NCI-H524 treated with DMSO at 0.1 percent for 48 hours (cell line): Measurements from ENCODE around the gene GDNF.
"Not testable (repeated sequence)": the region's sequence is repeated elsewhere in the genome, so short reads cannot be mapped to it uniquely, and the experiment has no call there.

Source experiments
- DNase-seq: peaks from one replicate; lab custom pipeline; 2025; lab: John Stamatoyannopoulos, UW

The GDNF gene

GRCh38 chr5:37816883-37817282, 23.0 kb downstream of the GDNF start:
- peak; percentile 68 for DNase-seq

- DNase-seq = no peak
Observed at GRCh38 chr5:37816331-37816730, 23.5 kb downstream of the GDNF start.

GRCh38 chr5:37815913-37816312, 23.9 kb downstream of the GDNF start:
- no peak for DNase-seq

DNA sequence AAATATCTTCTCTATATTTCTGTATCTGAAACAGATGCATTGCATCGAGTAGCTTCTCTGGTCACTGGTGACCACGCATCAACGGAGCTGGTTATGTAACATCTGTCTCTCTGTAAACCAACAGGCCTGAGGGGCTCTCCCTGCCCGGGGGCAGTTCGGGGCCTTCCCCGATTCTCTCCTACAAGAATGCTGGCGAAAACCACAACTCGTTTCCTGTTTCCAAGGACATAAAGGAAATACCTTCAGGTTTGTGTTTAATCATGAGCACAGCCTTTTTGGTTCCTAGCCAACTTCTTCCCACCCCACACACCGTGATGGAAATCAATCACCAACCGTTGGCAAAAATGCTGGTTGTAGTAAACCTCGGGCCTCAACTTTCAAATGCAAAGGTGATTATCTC, 25.1 kb downstream of the GDNF start:
- DNase-seq = no peak

DNA sequence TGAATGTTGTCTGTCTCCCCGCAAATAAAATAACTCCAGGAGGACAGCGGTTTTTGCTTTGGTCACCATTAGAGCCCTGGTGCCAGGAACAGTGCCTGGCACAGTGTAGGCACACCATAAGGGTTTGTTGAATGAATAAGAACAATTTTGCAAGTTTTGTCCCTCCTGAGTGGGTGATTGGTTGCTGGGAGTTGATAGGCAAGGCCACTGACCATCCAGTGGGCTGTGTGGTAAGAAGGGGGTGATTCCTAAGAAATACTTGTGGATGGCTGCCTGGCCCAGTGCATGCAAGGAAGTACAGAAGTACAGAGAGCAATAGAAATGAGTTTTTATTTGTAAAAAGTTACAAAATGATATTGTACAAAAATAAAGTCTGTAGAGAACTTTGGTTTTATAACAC, 27.5 kb downstream of the GDNF start:
- no peak for DNase-seq

DNA sequence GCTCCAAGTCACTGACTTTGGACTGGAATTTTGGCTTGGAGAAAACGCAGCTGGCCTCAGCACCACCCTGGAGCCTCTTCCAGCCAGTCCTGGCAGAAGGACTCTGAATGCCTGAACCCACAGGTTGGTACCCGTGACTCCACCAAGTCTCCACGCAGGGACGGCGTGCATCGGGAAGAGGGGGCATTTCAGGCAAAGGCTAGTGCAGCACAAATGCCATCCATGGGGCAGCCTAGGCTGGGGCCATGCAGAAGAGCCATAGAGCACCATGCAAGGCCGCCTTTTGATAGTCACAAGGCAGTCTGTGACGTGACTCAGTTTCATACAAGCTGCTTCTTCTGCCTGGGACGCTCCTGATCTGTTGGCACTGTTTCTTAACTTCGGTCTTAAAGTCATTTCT, 28.0 kb downstream of the GDNF start:
- DNase-seq = no peak

- no peak for DNase-seq
Observed at GRCh38 chr5:37810311-37810710, 29.5 kb downstream of the GDNF start.

DNA sequence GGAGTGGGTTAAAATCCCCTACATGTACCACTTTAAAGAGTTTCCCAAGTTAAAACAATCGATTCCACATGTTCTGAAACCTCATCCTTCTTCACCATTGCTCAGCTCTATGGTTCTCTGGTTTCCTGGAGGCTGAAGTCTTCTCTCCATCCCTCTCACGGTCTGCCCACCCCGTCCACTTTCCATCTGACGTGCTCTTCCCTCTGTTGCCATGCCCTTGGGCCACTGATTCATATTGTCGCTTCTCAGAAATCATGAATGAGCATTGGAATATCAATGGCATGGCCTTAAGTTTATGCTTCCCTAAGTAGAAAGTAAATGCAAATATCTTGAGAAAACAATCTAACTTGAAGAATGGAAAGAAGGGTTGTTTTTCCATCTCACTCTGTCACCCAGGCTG, 30.9 kb downstream of the GDNF start:
- no peak for DNase-seq

GRCh38 chr5:37807621-37808301, 32.1 kb downstream of the GDNF start:
- DNase-seq = no peak

GRCh38 chr5:37807015-37807414, 32.8 kb downstream of the GDNF start:
- no peak for DNase-seq

- no peak for DNase-seq
Observed at GRCh38 chr5:37806476-37806875, 33.4 kb downstream of the GDNF start.

GRCh38 chr5:37806016-37806415, 33.8 kb downstream of the GDNF start:
- DNase-seq = no peak

- no peak for DNase-seq
Observed at GRCh38 chr5:37804401-37804800, 35.4 kb downstream of the GDNF start.

DNA sequence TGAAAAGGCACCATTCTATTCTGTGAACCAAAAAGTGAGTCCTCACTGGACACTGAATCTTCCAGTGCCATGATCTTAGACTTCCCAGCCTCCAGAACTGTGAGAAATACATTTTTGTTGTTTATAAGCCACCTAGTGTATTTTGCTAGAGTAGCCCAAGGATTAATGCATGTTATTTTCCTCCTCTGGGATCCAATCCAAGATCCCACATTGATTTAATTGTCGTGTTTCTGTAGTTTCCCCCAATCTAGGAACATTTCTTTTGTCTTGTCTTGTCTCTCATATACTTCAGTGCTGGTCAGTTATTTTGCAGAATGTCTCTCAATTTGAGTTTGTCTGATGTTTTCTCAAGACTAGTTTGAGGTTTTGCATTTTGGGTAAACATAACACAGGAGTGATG, 36.4 kb downstream of the GDNF start:
- DNase-seq = no peak

- no peak for DNase-seq
Observed at GRCh38 chr5:37801521-37801920, 38.3 kb downstream of the GDNF start.

- DNase-seq = no peak
Observed at GRCh38 chr5:37799865-37800421, 39.9 kb downstream of the GDNF start.

- DNase-seq = not testable (repeated sequence)
Observed at GRCh38 chr5:37796435-37796834, 43.4 kb downstream of the GDNF start.

DNA sequence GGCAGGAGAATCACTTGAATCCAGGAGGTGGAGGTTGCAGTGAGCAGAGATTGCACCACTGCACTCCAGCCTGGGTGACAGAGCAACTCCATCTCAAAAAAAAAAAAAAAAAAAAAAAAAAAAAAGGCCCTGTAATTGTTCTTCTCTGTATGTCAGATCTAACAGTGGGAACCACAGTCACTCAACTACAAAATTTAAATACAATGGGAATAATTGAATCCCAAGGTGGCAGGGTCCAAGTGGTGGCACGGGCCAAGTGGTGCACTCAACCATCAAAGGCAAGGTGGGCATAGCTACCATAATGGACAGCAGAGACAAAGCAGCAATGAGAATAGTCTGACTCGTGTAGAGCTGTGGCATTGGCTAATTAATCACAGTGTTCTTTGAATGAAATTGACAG, 44.5 kb downstream of the GDNF start:
- DNase-seq = not testable (repeated sequence)

GRCh38 chr5:37792975-37793631, 46.7 kb downstream of the GDNF start:
- no peak for DNase-seq

DNA sequence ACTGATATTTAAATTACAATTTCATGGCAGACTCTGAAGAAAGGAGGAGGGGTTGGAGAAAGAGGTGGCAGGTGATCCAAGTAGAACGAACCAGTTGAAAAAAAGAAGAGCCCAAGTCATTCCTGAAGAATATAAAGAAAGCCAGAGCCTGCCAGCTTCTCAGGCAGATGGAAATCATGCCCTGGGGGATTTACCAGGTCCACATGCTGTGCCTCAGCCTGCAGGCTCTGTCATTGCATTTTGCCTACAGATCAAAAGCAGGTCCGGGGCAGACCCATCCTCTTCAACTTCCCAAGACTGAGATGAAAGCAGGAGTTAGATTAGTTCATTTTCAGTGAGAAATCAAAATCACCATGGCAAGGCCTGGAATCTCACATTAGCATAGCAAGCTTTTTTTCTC, 48.5 kb downstream of the GDNF start:
- DNase-seq = no peak

- DNase-seq = no peak
Observed at GRCh38 chr5:37789991-37790390, 49.9 kb downstream of the GDNF start.

DNA sequence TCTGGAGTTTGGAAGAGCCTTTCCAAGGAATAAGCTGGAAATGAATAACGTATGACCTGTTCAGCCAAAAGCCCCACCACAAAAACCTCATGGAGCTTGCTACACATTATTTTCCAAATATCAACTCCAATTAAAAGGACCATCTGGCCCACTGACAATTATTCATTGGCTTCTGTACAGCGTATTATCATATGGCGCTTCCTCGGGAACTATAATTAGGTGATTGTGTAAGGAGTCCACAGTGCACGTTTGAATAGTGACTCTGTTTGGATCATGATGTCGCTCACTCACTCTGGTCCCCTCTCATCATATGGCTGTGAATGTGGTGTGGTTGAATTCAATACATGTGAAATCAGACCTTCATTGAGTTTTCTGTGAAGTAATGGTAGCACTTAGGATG, 52.1 kb downstream of the GDNF start:
- DNase-seq = peak; percentile 82

DNA sequence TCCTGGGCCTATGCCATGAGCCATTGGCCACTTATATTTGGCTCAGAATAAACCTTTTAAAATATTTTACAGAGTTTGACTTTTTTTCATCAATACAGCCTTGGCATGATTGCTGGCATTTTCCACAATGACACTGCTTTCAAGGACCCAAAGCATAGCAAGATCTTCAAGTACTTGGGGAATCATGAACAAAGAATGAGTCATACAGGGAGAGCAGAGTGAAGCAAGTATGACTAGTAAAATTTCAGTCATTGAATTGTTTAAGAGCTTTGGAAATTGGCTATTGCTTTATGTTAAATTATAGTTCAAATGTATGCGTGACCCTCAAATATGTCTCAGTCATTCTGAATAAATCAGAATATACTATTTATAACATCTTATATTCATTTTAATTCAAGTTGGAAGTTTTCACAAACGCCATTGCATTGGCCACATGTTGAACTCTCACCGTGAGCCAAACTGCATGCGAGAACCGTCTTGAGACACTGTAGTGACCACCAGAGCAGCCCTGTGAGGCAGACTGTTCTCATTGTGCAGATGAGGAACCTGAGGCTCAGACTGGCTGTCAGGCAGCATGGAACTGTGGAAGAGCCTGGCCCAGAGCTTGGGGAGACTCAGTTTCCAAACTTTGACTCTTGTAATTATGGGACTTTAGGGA, 52.9 kb downstream of the GDNF start:
- DNase-seq = no peak
